DMS53 (cell line): ENCODE results near the gene MTCL1.
"Not testable (repeated sequence)": the region's sequence is repeated elsewhere in the genome, so short reads cannot be mapped to it uniquely, and the experiment has no call there.

Experiments
- DNase-seq: peaks from one replicate; lab custom pipeline; 2025; lab: John Stamatoyannopoulos, UW

The MTCL1 gene

GRCh38 chr18:8744038-8744437 is 38.7 kb downstream of the MTCL1 start:
- DNase-seq: no peak

GRCh38 chr18:8744656-8745055 is 39.3 kb downstream of the MTCL1 start:
- no peak for DNase-seq

DNA sequence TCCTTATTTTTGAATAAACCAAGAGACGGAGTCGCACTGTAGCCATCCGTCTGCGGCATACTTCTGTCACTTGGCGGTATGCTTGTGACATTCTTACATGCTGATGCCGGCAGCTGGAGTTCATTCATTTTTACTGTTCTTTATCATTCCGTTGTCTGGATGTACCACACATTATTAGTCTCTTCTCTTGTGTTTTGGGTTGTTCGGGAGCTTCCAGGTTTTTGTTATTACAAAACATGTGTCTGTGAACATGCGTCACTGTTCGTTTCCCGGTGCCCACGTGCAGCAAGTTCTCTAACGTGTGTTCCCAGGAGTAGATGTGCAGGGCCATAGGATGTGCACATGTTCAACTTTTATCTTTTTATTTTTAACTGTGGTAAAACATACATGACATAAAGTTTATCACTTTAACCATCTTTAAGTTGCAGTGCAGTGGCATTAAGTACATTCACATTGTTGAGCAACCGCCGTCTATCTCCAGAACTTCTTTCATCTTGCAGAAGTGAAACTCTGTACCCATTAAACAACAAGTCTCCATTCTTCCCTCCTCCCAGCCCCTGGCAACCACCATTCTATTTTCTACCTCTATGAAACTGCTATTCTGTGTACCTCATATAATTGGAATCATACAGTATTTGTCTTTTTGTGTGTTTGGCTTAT is 40.1 kb downstream of the MTCL1 start:
- no peak for DNase-seq

DNA sequence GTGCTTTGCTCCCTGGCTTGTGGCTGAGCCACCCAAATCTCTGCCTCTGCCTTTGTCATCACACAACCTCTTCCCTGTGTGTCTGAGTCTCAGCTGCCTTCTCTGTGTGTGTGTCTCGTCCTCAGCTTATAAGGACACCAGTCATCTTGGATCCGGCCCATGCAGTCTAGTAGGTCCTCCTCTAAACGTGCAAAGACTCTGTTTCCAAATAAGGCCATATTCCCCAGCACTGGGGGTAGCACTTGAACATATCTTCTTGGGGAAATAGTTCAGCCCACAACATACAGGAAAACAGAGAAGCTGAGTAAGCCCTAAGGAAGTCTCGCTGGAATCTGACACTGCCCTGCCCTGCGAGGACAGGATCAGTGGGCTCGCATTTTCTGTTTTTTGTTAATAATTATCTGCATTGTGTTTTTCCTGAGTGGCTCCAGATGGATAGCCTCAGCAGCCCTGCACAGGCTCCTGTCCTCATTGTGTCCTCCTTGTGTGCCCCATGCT is 42.1 kb downstream of the MTCL1 start:
- no peak for DNase-seq

GRCh38 chr18:8749492-8749891 is 44.1 kb downstream of the MTCL1 start:
- no peak for DNase-seq

- no peak for DNase-seq
Observed at GRCh38 chr18:8750954-8751415, 45.6 kb downstream of the MTCL1 start.

DNA sequence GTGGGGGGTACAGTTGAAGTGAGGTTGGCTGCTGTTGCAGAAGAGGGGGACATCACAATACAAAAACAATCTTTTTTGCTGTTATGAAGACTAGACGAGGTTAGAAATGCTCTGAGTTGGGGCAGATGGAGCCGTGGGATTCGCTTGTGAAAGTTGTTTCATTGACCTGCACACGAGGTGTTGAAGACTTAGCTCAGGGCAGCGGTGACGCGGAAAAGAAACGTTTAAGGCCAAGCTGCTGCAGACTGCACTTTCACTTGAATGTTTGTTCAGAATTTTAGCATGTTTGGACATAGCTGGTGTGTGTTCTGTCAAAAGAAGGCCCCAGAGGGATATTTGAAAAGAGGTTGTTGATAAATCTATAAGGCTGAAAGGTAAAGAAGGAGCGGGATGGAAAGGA is 46.3 kb downstream of the MTCL1 start:
- DNase-seq: no peak

GRCh38 chr18:8752329-8752728 is 47.0 kb downstream of the MTCL1 start:
- DNase-seq: no peak

DNA sequence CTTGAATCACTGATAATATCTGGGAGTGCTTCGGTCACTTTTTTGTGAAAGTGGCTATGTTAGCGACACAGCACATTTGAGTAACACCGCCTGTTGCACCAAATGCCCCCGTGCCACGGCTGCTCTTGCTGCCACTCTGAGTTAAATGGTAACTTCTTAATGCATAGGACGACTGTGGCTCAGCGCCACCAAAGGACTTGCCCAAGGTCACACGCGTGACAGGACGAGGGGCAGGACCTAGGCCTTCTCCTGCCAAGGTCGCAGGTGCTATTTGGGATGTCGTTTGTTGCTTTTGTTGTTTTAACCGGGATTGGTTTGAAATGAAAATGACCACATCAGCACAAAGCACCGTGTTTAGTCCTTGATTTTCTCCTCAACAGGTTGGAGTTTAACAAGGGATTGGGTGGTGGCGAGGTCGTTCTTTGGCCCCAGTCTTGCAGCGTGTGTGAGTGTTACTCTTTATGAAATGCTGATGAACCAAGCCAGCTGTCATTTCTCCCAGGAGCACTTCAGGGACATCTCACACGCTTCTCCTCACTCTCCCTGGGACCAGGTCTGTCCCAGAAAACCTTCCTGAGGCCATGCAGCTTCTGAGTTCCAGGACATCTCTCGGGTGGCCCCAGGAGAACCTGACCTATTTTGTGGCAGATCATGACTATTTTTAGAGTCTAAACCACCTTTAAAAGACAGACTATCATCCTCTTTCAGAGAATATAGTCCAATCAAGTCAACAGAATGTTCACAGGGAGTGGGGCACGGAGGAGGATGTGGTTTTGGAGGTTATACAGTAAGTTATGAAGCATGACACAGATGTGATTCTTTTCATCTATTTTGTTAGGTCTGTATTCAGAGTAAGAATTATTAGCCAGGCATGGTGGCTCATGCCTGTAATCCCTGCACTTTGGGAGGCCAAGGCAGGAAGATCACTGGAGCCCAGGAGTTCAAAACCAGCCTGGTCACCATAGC is 49.9 kb downstream of the MTCL1 start:
- no peak for DNase-seq

DNA sequence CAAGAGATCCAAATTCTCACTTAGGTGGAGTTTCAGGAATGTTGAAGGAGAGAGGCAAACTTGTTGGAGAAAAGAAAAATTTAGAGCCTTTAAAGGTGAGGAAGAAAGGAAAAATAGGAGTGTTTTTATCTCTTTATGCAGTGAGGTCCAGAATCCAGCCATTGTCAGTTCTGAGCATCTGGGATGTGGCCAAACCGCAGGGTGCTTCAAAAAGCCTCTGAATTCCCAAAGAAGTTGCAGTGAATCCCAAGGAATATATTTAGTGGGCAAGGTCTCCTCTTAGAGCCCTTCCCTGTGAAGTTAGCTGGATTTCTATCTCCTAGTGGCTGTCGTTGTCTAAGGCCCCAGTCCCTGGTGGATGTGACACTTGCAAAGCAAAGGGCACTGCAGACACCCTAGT is 51.2 kb downstream of the MTCL1 start:
- no peak for DNase-seq

- no peak for DNase-seq
Observed at GRCh38 chr18:8757396-8757997, 52.1 kb downstream of the MTCL1 start.

DNA sequence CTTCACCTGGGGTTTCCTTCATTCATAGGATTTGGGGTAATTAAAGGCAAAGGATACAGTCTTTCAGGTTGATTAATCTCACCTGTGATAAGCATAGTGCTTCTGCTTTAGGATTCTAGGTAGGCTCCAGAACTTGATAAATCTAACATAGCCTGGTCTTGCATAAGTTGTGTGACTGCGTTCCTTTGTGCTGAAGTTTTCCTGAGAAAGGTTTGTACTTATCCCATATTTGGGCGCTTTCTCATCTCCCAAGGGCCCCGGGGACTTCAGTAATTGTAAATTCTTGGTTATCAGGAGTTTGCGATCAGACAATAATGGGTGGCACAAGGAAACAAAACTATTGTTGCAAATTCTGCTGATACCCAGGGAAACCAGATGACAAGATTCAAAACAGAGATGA is 53.1 kb downstream of the MTCL1 start:
- DNase-seq: no peak

- DNase-seq: no peak
Observed at GRCh38 chr18:8760984-8761383, 55.6 kb downstream of the MTCL1 start.

GRCh38 chr18:8761535-8761934 is 56.2 kb downstream of the MTCL1 start:
- DNase-seq: not testable (repeated sequence)

DNA sequence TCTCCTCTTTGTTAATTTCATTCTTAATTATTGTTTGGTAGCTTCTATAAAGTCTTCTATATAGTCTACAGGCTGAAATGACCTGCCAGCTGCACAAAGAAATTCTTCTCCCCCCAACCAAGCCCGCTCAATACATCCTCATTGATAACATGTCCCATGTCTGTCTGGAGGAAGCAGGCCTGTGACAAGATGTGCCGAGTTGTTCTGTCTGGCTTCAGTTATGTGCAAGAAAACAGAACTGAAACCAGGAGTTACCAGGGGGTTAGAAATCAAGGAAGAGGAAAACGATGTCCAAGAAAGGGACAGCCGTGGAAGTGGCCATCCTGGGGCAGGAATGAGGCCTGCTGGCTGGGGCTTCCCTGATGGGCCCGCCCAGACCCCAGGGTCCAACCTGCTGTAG is 57.6 kb downstream of the MTCL1 start:
- DNase-seq: no peak

GRCh38 chr18:8763611-8764010 is 58.3 kb downstream of the MTCL1 start:
- DNase-seq: no peak

GRCh38 chr18:8765783-8766463 is 60.6 kb downstream of the MTCL1 start:
- no peak for DNase-seq

GRCh38 chr18:8766559-8767293 is 61.4 kb downstream of the MTCL1 start:
- no peak for DNase-seq

GRCh38 chr18:8767340-8767739 is 62.0 kb downstream of the MTCL1 start:
- no peak for DNase-seq

- DNase-seq: no peak
Observed at GRCh38 chr18:8769509-8770095, 64.2 kb downstream of the MTCL1 start.

GRCh38 chr18:8770657-8771056 is 65.3 kb downstream of the MTCL1 start:
- DNase-seq: no peak
